ENCODE data around the gene HECTD1.
"Not testable (repeated sequence)": the region's sequence is repeated elsewhere in the genome, so short reads cannot be mapped to it uniquely, and the experiment has no call there.

HECTD1 gene

GRCh38 chr14:31239741-31240140 is 32.1 kb upstream of the HECTD1 start:
- no peak for TF ChIP-seq CTCF (IDR thresholded peaks at IDR 0.05; ENCODE audit: control extremely low read depth, extremely low read depth, low read depth, missing control alignments)
- ChIA-PET CTCF (no interaction called here), POLR2A (no interaction called here)
- DNase-seq (ENCODE audit: extremely low spot score): no peak

GRCh38 chr14:31235462-31235861 is 27.9 kb upstream of the HECTD1 start:
- TF ChIP-seq CTCF (IDR thresholded peaks at IDR 0.05; ENCODE audit: control extremely low read depth, extremely low read depth, low read depth, missing control alignments): no peak
- ChIA-PET CTCF (no interaction called here), POLR2A (no interaction called here)
- DNase-seq (ENCODE audit: extremely low spot score): no peak

GRCh38 chr14:31232081-31232480 is 24.5 kb upstream of the HECTD1 start:
- no peak for TF ChIP-seq CTCF (IDR thresholded peaks at IDR 0.05; ENCODE audit: control extremely low read depth, extremely low read depth, low read depth, missing control alignments)
- ChIA-PET POLR2A (no interaction called here), CTCF (interaction anchor here (1.6 to 1.8 kb wide), 2 partner anchors 9 to 25 kb away, joined by 5 to 6 read pairs; partner anchors contain the start of gene HECTD1)
- no peak for DNase-seq (ENCODE audit: extremely low spot score)

GRCh38 chr14:31231272-31231671 is 23.7 kb upstream of the HECTD1 start:
- DNase-seq (ENCODE audit: extremely low spot score); POLR2A ChIA-PET: not testable (repeated sequence)
- CTCF ChIA-PET: interaction anchor here (1.6 to 3.9 kb wide), 3 partner anchors 10 to 24 kb away, joined by 5 to 18 read pairs (median 6); partner anchors contain the start of gene HECTD1

GRCh38 chr14:31230573-31230958 is 23.0 kb upstream of the HECTD1 start:
- ChIA-PET POLR2A (no interaction called here), CTCF (interaction anchor here (0.7 to 3.9 kb wide), 3 partner anchors 13 to 23 kb away, joined by 3 to 18 read pairs (median 6); partner anchors contain the start of gene HECTD1)
- no peak for TF ChIP-seq CTCF (IDR thresholded peaks at IDR 0.05; ENCODE audit: control extremely low read depth, extremely low read depth, low read depth, missing control alignments)
- no peak for DNase-seq (ENCODE audit: extremely low spot score)

- ChIA-PET POLR2A (no interaction called here), CTCF (interaction anchor here (0.7 to 3.9 kb wide), 7 partner anchors 13 to 44 kb away, joined by 3 to 18 read pairs (median 6); partner anchors contain the start of gene HECTD1)
- no peak for DNase-seq (ENCODE audit: extremely low spot score)
- TF ChIP-seq CTCF (IDR thresholded peaks at IDR 0.05; ENCODE audit: control extremely low read depth, extremely low read depth, low read depth, missing control alignments): no peak
Observed at GRCh38 chr14:31229638-31230572, 22.3 kb upstream of the HECTD1 start.

GRCh38 chr14:31229009-31229408 is 21.4 kb upstream of the HECTD1 start:
- TF ChIP-seq CTCF (IDR thresholded peaks at IDR 0.05; ENCODE audit: control extremely low read depth, extremely low read depth, low read depth, missing control alignments): no peak
- ChIA-PET CTCF (interaction anchor here (1.0 to 3.9 kb wide), 6 partner anchors 12 to 45 kb away, joined by 3 to 18 read pairs (median 4); partner anchors contain the start of gene HECTD1), POLR2A (no interaction called here)
- DNase-seq (ENCODE audit: extremely low spot score): peak; percentile 60
